GM12873 (cell line): ENCODE data around the gene WNK2.

Source experiments
- CTCF ChIP-seq: IDR thresholded peaks from 2 replicates; pipeline ENCODE4 v1.5.1; 2012; ENCODE audit warnings: low read depth, mild to moderate bottlenecking, moderate library complexity, low read length, control low read depth; ENCODE audit not compliant: insufficient read depth; ENCODE audit errors: missing control alignments

The WNK2 gene

GRCh38 chr9:93155716-93156474 lies 28.0 kb upstream of the WNK2 start:
- TF ChIP-seq CTCF = no peak

GRCh38 chr9:93156475-93157008 lies 27.4 kb upstream of the WNK2 start:
- TF ChIP-seq CTCF = no peak

- TF ChIP-seq CTCF = peak; percentile 97
These were observed 24.1 kb upstream of the WNK2 start for GRCh38 chr9:93159601-93160471.

- TF ChIP-seq CTCF = no peak
These were observed 22.0 kb upstream of the WNK2 start for GRCh38 chr9:93161786-93162562.

- TF ChIP-seq CTCF = no peak
These were observed 19.9 kb upstream of the WNK2 start for GRCh38 chr9:93164085-93164484.

GRCh38 chr9:93166699-93167098 lies 17.2 kb upstream of the WNK2 start:
- no peak for TF ChIP-seq CTCF
